NCI-H2227 (cell line): ENCODE results near the gene SLC35F4.

Experiments used
- DNase-seq: peaks from one replicate; lab custom pipeline; 2025; ENCODE audit not compliant: unreplicated experiment; lab: John Stamatoyannopoulos, UW

Gene SLC35F4

GRCh38 chr14:57549765-57550420 lies 316.0 kb downstream of the SLC35F4 start:
- no peak for DNase-seq

DNA sequence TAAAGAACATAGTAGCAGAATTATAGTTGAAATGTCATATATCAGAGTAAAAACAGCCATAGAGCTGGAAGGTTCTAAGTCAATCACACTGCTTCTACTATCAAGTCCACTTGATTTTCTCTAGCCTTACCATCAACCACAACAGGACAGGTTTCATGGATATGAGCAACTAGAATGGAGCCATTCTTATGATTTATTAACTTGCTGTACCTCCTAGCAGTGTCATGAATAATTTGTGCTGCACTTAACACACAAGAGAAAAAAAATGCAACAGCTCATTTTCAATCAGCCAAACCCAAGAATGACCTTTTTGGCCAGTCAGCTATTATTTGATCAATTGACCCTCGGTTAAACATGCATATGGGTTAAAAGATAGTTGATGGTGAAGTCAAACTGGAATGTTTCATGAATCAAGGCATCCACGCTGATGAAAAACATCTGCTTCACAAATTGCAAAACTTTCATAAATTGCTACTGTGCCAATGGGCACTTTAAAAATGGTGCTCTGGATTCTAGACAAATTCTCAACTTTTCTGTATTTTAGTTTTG lies 316.8 kb downstream of the SLC35F4 start:
- no peak for DNase-seq

- DNase-seq: no peak
Measured at GRCh38 chr14:57547131-57547530, 318.8 kb downstream of the SLC35F4 start.

GRCh38 chr14:57533214-57533613 lies 332.7 kb downstream of the SLC35F4 start:
- DNase-seq: peak; percentile 3

GRCh38 chr14:57530571-57530970 lies 335.3 kb downstream of the SLC35F4 start:
- DNase-seq: no peak

DNA sequence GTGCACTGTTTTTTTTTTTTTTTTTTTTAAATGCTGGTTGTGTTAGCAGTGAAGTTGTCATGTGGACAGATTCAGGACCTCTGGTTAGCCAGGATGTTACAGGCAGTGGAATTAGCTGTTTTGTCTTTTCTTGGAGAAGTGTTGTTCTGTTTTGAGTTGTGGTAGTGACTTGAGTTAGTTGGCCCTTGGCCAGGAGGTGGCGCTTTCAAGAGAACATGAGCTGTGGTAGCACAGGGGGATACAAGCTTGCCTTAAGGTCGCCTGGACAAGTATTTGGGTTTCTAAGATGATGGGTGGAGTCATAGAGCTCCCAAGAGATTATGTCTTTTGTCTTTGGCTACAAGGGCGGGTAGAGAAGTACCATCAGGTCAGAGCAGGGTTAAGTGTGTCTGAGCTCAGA lies 338.9 kb downstream of the SLC35F4 start:
- DNase-seq: no peak

GRCh38 chr14:57519043-57519442 lies 346.8 kb downstream of the SLC35F4 start:
- DNase-seq: no peak
